ENCODE results near the gene MOV10. TPM values are rescaled to one million over a fixed set of nuclear protein-coding genes. Genes with fewer than 3 reads are reported as not detected.
"Not testable (repeated sequence)": the region's sequence is repeated elsewhere in the genome, so short reads cannot be mapped to it uniquely, and the experiment has no call there.

The MOV10 gene
- total and polyA plus RNA-seq, 2 donors (not counting 3 experiments of a cell fraction or from before 2014, with no cell fraction given): 97.1 to 113 TPM

GRCh38 chr1:112727716-112728115 is 53.3 kb downstream of the MOV10 start:
- TF ChIP-seq FOS (IDR thresholded peaks at IDR 0.05; ENCODE audit: borderline replicate concordance, insufficient read depth, low read length): no peak
- no peak for TF ChIP-seq MAX (IDR thresholded peaks at IDR 0.05; ENCODE audit: insufficient read depth, insufficient read length)
- TF ChIP-seq POLR2A (IDR thresholded peaks at IDR 0.05; ENCODE audit: low read depth, low read length): no peak
- TF ChIP-seq GATA2 (IDR thresholded peaks at IDR 0.05; ENCODE audit: insufficient read depth, insufficient read length, low read depth, low read length): no peak
- TF ChIP-seq CTCF (IDR thresholded peaks at IDR 0.05; ENCODE audit: extremely low read depth in 1 of 2, insufficient read depth in 1 of 2, low read depth in 1 of 2, low read length in 2 of 2): no peak
- no peak for TF ChIP-seq POLR2AphosphoS5 (IDR thresholded peaks at IDR 0.05; ENCODE audit: insufficient read depth, low read depth, low read length)
- TF ChIP-seq MYC (IDR thresholded peaks at IDR 0.05; ENCODE audit: low read depth, low read length): no peak
- no peak for TF ChIP-seq JUN (IDR thresholded peaks at IDR 0.05; ENCODE audit: borderline replicate concordance, insufficient read depth, insufficient read length, low read depth)
- no peak for TF ChIP-seq EZH2 (IDR thresholded peaks at IDR 0.05; ENCODE audit: borderline replicate concordance, low read depth, low read length, severe bottlenecking)
- H3K9me1 ChIP-seq (replicated peaks; ENCODE audit: control insufficient read depth, extremely low read depth, insufficient read depth, low read length): no peaks in the 10 kb centered on the region
- BruUV-seq (replicated peaks): no TSS peak
- H3K27ac ChIP-seq (ENCODE audit: insufficient read depth, low read depth, low read length): no peak overlapping the region
- H3K4me2 ChIP-seq (ENCODE audit: insufficient read depth, low read length): no peak overlapping the region
- FAIRE-seq: no peak
- no peaks in the 10 kb centered on the region for H3K27me3 ChIP-seq (ENCODE audit: control insufficient read depth in 2 of 2, insufficient read depth in 2 of 2, low read length in 2 of 2)
- intact Hi-C loops (cut with micrococcal nuclease): no loop called here
- no peak for DNase-seq (ENCODE audit: low read depth, low spot score)
- dilution Hi-C loops (cut with MboI; ENCODE audit: extremely low pct_ligation_motif_present, low sequenced_read_pairs): no loop called here
- POLR2A ChIA-PET: no interaction called here
- H3K9ac ChIP-seq (replicated peaks; ENCODE audit: extremely low read depth, insufficient read depth, low read length): no peak overlapping the region
- H3K79me2 ChIP-seq (ENCODE audit: control insufficient read depth, insufficient read depth, low read length): no peaks in the 10 kb centered on the region
- no peak overlapping the region for H2AFZ ChIP-seq (ENCODE audit: low read depth, low read length)
- CTCF ChIA-PET: interaction anchor here (1.0 to 1.4 kb wide), 2 partner anchors 9 to 76 kb away, joined by 3 to 4 read pairs; a partner anchor contains a TSS
- H3K36me3 ChIP-seq (ENCODE audit: control insufficient read depth in 2 of 2, extremely low read depth in 1 of 2, insufficient read depth in 2 of 2, low read length in 2 of 2): no peaks in the 10 kb centered on the region
- H4K20me1 ChIP-seq (replicated peaks; ENCODE audit: control insufficient read depth, extremely low read depth, insufficient read depth, low read length): no peaks in the 10 kb centered on the region
- no peaks in the 10 kb centered on the region for H3K9me3 ChIP-seq (replicated peaks; ENCODE audit: control insufficient read depth, insufficient read depth, low read length)
- H3K4me3 ChIP-seq (replicated peaks in 1 of 3; ENCODE audit: insufficient read depth in 1 of 3, low read depth in 1 of 3, low read length in 3 of 3): no peak overlapping the region
- no peaks in the 10 kb centered on the region for H3K4me1 ChIP-seq (ENCODE audit: control insufficient read depth, extremely low read depth, insufficient read depth, low read length)

- H2AFZ ChIP-seq (ENCODE audit: low read depth, low read length); POLR2A ChIA-PET; H3K36me3 ChIP-seq (ENCODE audit: control insufficient read depth in 2 of 2, extremely low read depth in 1 of 2, insufficient read depth in 2 of 2, low read length in 2 of 2); H3K4me2 ChIP-seq (ENCODE audit: insufficient read depth, low read length); FAIRE-seq; DNase-seq (ENCODE audit: low read depth, low spot score); H3K9ac ChIP-seq (replicated peaks; ENCODE audit: extremely low read depth, insufficient read depth, low read length); H3K27me3 ChIP-seq (ENCODE audit: control insufficient read depth in 2 of 2, insufficient read depth in 2 of 2, low read length in 2 of 2); H3K4me1 ChIP-seq (ENCODE audit: control insufficient read depth, extremely low read depth, insufficient read depth, low read length); H3K79me2 ChIP-seq (ENCODE audit: control insufficient read depth, insufficient read depth, low read length); intact Hi-C loops (cut with micrococcal nuclease); H3K9me3 ChIP-seq (replicated peaks; ENCODE audit: control insufficient read depth, insufficient read depth, low read length); dilution Hi-C loops (cut with MboI; ENCODE audit: extremely low pct_ligation_motif_present, low sequenced_read_pairs); BruUV-seq (replicated peaks); H3K27ac ChIP-seq (ENCODE audit: insufficient read depth, low read depth, low read length); H3K9me1 ChIP-seq (replicated peaks; ENCODE audit: control insufficient read depth, extremely low read depth, insufficient read depth, low read length); H3K4me3 ChIP-seq (replicated peaks in 1 of 3; ENCODE audit: insufficient read depth in 1 of 3, low read depth in 1 of 3, low read length in 3 of 3); H4K20me1 ChIP-seq (replicated peaks; ENCODE audit: control insufficient read depth, extremely low read depth, insufficient read depth, low read length): not testable (repeated sequence)
- CTCF ChIA-PET: interaction anchor here (1.0 to 1.4 kb wide), 2 partner anchors 9 to 76 kb away, joined by 3 to 4 read pairs; a partner anchor contains a TSS
Observed at GRCh38 chr1:112728306-112728971, 54.0 kb downstream of the MOV10 start.
